ENCODE data around the gene CFAP46. TPM values are rescaled to one million over a fixed set of nuclear protein-coding genes. Genes with fewer than 3 reads are reported as not detected.

Gene CFAP46
- polyA plus RNA-seq, 1 of the 3 experiments (the other 2 are of a cell fraction) = 3.9 TPM

GRCh38 chr10:132776821-132777220, 165.5 kb downstream of the CFAP46 start:
- Histone ChIP-seq H3K27me3 (ENCODE audit: insufficient read depth) (no peaks in the 10 kb centered on the region), H3K79me2 (ENCODE audit: insufficient read depth) (no peaks in the 10 kb centered on the region), H3K9ac (no peak overlapping the region), H3K4me2 (no peak overlapping the region), H3K9me2 (no peaks in the 10 kb centered on the region), H4K20me1 (ENCODE audit: insufficient read depth) (no peaks in the 10 kb centered on the region), H3K36me3 (replicated peaks in 1 of 2; ENCODE audit: control insufficient read depth in 1 of 2, insufficient read depth in 2 of 2, low read length in 1 of 2) (no peaks in the 10 kb centered on the region), H3F3A (replicated peaks; ENCODE audit: insufficient read depth) (no peaks in the 10 kb centered on the region), H3K4me1 (ENCODE audit: control insufficient read depth in 1 of 2, insufficient read depth in 2 of 2, low read depth in 1 of 2, low read length in 1 of 2) (no peaks in the 10 kb centered on the region; a peak in 1 of 4 replicates), H3K4me3 (ENCODE audit: low read depth in 2 of 2, low read length in 1 of 2) (no peak overlapping the region), H2AFZ (ENCODE audit: low read depth) (no peak overlapping the region), H3K27ac (ENCODE audit: low read depth in 2 of 2, low read length in 1 of 2) (no peak overlapping the region), H3K9me3 (no peaks in the 10 kb centered on the region)
- ChIA-PET POLR2A (no interaction called here), CTCF (interaction anchor here (0.9 to 1.0 kb wide), 2 partner anchors 83 to 123 kb away, joined by 3 to 4 read pairs; no protein-coding TSS in a partner anchor)
- DNase-seq = no peak
- WGBS (ENCODE audit: low lambda C conversion rate) = 92% methylated on average over 14 of the region's 18 CpGs
- no peak for TF ChIP-seq GATA2 (CRISPR knock-in tag; IDR thresholded peaks at IDR 0.05)
- TF ChIP-seq CHD2 (IDR thresholded peaks at IDR 0.05; ENCODE audit: low read length, partially characterized antibody) = no peak
- no peak for TF ChIP-seq CTCF (IDR thresholded peaks at IDR 0.05)
- TF ChIP-seq ELF1 (IDR thresholded peaks at IDR 0.05) = no peak
- no peak for TF ChIP-seq FOSL2 (IDR thresholded peaks at IDR 0.05; ENCODE audit: borderline replicate concordance, low read depth)
- no peak for TF ChIP-seq NFIC (IDR thresholded peaks at IDR 0.05; ENCODE audit: borderline replicate concordance)

- Histone ChIP-seq H3K9me3 (no peaks in the 10 kb centered on the region), H3K4me1 (ENCODE audit: control insufficient read depth in 1 of 2, insufficient read depth in 2 of 2, low read depth in 1 of 2, low read length in 1 of 2) (no peaks in the 10 kb centered on the region; a peak in 1 of 4 replicates), H3F3A (replicated peaks; ENCODE audit: insufficient read depth) (no peaks in the 10 kb centered on the region), H3K79me2 (ENCODE audit: insufficient read depth) (no peaks in the 10 kb centered on the region), H3K9ac (no peak overlapping the region), H4K20me1 (ENCODE audit: insufficient read depth) (no peaks in the 10 kb centered on the region), H3K4me2 (no peak overlapping the region), H3K9me2 (no peaks in the 10 kb centered on the region), H2AFZ (ENCODE audit: low read depth) (no peak overlapping the region), H3K36me3 (replicated peaks in 1 of 2; ENCODE audit: control insufficient read depth in 1 of 2, insufficient read depth in 2 of 2, low read length in 1 of 2) (no peaks in the 10 kb centered on the region), H3K27me3 (ENCODE audit: insufficient read depth) (no peaks in the 10 kb centered on the region), H3K27ac (ENCODE audit: low read depth in 2 of 2, low read length in 1 of 2) (no peak overlapping the region), H3K4me3 (ENCODE audit: low read depth in 2 of 2, low read length in 1 of 2) (no peak overlapping the region)
- ChIA-PET CTCF (interaction anchor here (0.9 to 1.0 kb wide), 2 partner anchors 82 to 122 kb away, joined by 3 to 4 read pairs; no protein-coding TSS in a partner anchor), POLR2A (no interaction called here)
- 95% methylated on average over 18 of the region's 18 CpGs for WGBS (ENCODE audit: low lambda C conversion rate)
- DNase-seq = no peak
- no peak for TF ChIP-seq CTCF (IDR thresholded peaks at IDR 0.05)
- TF ChIP-seq SMC3 (IDR thresholded peaks at IDR 0.05; ENCODE audit: low read depth, low read length) = no peak
- no peak for TF ChIP-seq GABPA (IDR thresholded peaks at IDR 0.05; ENCODE audit: low read depth)
- TF ChIP-seq RAD21 (IDR thresholded peaks at IDR 0.05; ENCODE audit: low read length) = no peak
- no peak for TF ChIP-seq RCOR1 (IDR thresholded peaks at IDR 0.05; ENCODE audit: low read length)
- no peak for TF ChIP-seq FOXM1 (IDR thresholded peaks at IDR 0.05; ENCODE audit: low read depth)
- TF ChIP-seq SIN3A (IDR thresholded peaks at IDR 0.05; ENCODE audit: borderline replicate concordance, low read depth, low read length) = no peak
- TF ChIP-seq MAX (IDR thresholded peaks at IDR 0.05; ENCODE audit: low read depth) = no peak
- TF ChIP-seq USF1 (IDR thresholded peaks at IDR 0.05; ENCODE audit: borderline replicate concordance, low read depth) = no peak
- TF ChIP-seq NFIC (IDR thresholded peaks at IDR 0.05; ENCODE audit: borderline replicate concordance) = no peak
Measured at GRCh38 chr10:132776186-132776585, 166.2 kb downstream of the CFAP46 start.
